HS-27A (cell line): Measurements from ENCODE around the gene ZNF329.

Experiments
- DNase-seq: peaks from one replicate; pipeline ENCODE4 v3.0.0-alpha.2; 2012; ENCODE audit warnings: low read depth, missing footprints

ZNF329 gene

GRCh38 chr19:58118979-58119733 is 31.4 kb downstream of the ZNF329 start:
- no peak for DNase-seq

- no peak for DNase-seq
These were observed 32.6 kb downstream of the ZNF329 start for GRCh38 chr19:58117841-58118575.

- DNase-seq: no peak
These were observed 42.1 kb downstream of the ZNF329 start for GRCh38 chr19:58108546-58108817.

DNA sequence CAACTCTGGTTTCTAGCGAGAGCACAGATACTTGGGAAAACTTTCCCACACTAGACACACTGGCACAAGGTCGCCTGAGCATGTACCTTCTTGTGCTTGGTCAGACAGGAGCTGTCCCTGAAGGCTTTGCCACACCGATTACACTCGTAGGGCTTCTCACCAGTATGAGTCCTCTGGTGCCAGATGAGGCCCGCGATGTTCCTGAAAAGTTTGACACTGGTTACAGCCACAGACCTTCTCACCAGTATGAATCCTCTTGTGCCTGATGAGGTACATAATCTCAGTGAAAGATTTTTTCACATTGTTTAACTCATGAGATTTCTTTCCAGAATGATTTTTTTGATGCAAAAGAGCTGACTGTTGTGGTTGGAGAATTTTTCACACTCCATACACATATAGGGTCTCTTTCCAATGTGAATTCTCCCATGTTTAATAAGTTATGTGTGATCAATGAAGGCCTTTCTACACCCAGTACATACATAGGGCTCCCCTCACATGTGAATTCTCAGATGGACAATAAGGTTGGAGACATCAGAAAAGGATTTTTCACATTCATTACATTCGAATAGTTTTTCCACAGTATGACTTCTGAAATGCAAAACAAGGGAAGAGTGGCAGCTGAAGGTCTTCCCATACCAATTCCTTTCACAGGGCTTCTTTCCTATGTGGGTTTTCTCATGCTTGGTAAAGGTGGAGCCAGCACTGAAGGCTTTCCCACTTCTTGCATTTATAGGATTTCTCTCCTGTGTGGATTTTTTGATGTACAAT is 42.6 kb downstream of the ZNF329 start:
- no peak for DNase-seq

- no peak for DNase-seq
These were observed 51.9 kb downstream of the ZNF329 start for GRCh38 chr19:58098682-58098998.

DNA sequence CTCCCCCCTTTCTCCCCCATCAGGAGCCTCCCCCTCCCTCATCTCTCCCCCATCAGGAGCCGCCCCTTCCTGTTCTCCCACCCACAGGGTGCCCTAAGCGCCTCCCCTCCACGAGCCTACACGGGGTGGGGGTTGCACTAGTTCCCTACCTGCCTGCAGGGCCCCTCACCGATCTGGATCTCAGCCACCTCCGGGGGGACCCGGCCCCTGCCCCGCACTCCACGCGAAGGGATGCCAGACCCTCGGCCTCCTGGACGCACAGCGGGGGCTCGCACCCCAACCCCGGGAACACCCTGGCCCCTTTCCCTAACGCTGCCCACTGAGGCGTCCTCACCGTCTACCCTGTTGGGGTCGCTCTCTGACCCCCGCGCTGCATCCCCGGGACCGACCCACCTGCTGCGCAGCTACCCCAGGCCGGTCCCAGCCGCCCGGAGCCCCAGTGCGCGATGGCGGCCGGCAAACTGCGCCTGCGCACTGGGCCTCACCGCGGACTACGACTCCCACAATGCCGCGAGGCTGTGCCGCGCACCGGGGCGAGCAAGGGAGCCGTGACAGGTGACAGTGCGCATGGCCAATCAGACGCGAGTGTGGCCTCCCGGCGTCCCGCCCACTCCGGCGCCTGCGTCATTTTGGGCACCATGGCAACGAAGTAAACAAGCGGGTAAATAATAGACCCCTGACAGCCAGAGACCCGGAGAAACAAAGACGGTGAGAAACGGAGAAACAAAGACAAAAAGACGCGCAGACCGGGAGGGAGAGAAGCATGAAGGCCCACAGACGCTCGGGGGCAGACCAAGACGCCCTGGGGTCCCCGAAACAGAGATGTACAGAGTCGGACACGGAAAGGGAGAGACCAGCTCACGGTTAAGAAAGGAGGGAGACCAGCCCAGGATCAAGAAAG is 52.6 kb downstream of the ZNF329 start, which contains the start of gene ZSCAN18:
TSS of gene ZSCAN18 (minus strand) at position 451 of the 901 bp plus-strand sequence. CDS start 7,964 bp downstream, outside the sequence.
- no peak for DNase-seq

DNA sequence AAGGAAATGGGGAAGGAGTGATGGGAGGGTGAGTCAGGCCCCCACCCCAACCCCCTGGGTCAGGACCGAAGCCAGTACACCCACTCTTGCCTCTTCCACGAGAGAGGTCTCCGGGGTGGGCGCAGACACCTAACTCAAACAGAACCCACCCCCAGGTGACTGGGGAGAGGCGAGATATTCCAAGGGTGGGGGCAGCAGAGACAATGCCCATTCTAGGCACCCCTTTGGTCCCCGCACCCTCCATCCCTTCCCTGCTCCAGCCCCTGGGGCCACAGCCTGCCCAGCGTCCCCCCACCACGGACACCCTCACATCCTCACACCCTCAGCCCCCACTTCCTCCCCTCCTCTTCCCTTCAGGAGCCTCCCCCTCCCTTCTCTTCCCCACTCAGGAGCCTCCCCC is 53.2 kb downstream of the ZNF329 start:
- no peak for DNase-seq

- no peak for DNase-seq
These were observed 53.7 kb downstream of the ZNF329 start for GRCh38 chr19:58096884-58097283.

- no peak for DNase-seq
These were observed 55.3 kb downstream of the ZNF329 start for GRCh38 chr19:58095328-58095727.

- DNase-seq: no peak
These were observed 57.5 kb downstream of the ZNF329 start for GRCh38 chr19:58093071-58093470.

- no peak for DNase-seq
These were observed 59.2 kb downstream of the ZNF329 start for GRCh38 chr19:58091251-58091995.

- no peak for DNase-seq
These were observed 60.7 kb downstream of the ZNF329 start for GRCh38 chr19:58089846-58090245.

GRCh38 chr19:58088521-58089052 is 62.0 kb downstream of the ZNF329 start:
- DNase-seq: no peak

GRCh38 chr19:58086825-58087710 is 63.5 kb downstream of the ZNF329 start:
- no peak for DNase-seq

GRCh38 chr19:58085348-58085875 is 65.2 kb downstream of the ZNF329 start:
- DNase-seq: no peak

- no peak for DNase-seq
These were observed 65.8 kb downstream of the ZNF329 start for GRCh38 chr19:58084596-58085347.

DNA sequence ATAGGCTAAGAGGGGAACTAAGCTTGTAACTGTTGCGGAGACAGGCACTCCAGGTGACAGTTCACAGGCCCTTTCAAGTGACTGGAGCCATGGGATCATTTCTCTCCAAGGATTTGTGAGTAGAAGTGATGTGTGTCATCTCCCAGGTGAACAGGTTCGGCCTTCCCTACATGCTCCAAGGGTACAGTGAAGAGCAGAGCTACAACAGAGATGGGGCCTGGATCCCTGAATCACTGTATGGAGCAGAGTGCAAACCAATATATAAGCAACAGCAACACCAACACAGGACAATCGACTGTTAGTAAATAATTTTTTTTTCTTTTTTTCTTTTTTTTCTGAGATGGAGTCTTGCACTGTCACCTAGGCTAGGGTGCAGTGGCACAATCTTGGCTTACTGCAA is 67.6 kb downstream of the ZNF329 start:
- no peak for DNase-seq

- no peak for DNase-seq
These were observed 70.8 kb downstream of the ZNF329 start for GRCh38 chr19:58079792-58080191.
